Measurements from ENCODE around the gene RNF213.

DNA sequence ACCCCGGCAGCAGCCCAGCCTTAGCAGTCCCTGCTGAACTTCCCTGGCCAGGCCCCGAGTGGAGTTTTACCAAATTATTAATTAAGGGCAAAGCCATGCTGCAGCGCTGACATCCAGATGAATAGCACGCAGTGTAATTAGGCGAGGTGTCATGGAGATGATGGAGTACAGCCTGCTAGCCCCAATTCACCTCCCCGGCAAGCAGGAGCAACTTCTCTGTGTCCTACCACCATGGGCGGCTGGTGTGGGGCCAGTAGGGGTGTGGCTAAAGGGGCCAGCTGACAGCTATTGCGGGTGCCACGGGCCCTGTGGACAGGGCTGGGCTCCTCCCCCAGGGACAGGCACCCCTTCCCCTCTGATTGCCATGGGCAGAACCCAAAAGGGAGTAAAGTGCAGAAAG lies 178.8 kb downstream of the RNF213 start:
- TF ChIP-seq, protein P1, sequence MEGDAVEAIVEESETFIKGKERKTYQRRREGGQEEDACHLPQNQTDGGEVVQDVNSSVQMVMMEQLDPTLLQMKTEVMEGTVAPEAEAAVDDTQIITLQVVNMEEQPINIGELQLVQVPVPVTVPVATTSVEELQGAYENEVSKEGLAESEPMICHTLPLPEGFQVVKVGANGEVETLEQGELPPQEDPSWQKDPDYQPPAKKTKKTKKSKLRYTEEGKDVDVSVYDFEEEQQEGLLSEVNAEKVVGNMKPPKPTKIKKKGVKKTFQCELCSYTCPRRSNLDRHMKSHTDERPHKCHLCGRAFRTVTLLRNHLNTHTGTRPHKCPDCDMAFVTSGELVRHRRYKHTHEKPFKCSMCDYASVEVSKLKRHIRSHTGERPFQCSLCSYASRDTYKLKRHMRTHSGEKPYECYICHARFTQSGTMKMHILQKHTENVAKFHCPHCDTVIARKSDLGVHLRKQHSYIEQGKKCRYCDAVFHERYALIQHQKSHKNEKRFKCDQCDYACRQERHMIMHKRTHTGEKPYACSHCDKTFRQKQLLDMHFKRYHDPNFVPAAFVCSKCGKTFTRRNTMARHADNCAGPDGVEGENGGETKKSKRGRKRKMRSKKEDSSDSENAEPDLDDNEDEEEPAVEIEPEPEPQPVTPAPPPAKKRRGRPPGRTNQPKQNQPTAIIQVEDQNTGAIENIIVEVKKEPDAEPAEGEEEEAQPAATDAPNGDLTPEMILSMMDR (conservative IDR thresholded peaks at IDR 0.05; ENCODE audit: low read depth, low read length) = no peak
- TF ChIP-seq EZH2 (IDR thresholded peaks at IDR 0.05; ENCODE audit: low read length, unreplicated experiment) = no peak
